Measurements from ENCODE around the gene FARS2. TPM values are rescaled to one million over a fixed set of nuclear protein-coding genes. Genes with fewer than 3 reads are reported as not detected.

Gene FARS2
- total RNA-seq, 1 donor from 2014 or later: 20.1 TPM

GRCh38 chr6:5412663-5413062 is 151.3 kb downstream of the FARS2 start:
- intact Hi-C loops (cut with micrococcal nuclease): no loop called here

GRCh38 chr6:5416250-5416649 is 154.9 kb downstream of the FARS2 start:
- intact Hi-C loops (cut with micrococcal nuclease): no loop called here

GRCh38 chr6:5422321-5422915 is 161.1 kb downstream of the FARS2 start:
- intact Hi-C loops (cut with micrococcal nuclease): loop anchor here (1.0 to 5.0 kb wide), 3 partner anchors 585 to 1124 kb away; partner anchors contain the start of gene NRN1

GRCh38 chr6:5423251-5423650 is 161.9 kb downstream of the FARS2 start:
- intact Hi-C loops (cut with micrococcal nuclease): loop anchor here (2.0 to 5.0 kb wide), 2 partner anchors 584 to 1124 kb away; partner anchors contain the start of gene NRN1

- intact Hi-C loops (cut with micrococcal nuclease): loop anchor here (5.0 kb wide), 1 partner anchor 583 kb away; the partner anchor contains the start of gene NRN1
These were observed 163.4 kb downstream of the FARS2 start for GRCh38 chr6:5424726-5425125.

- intact Hi-C loops (cut with micrococcal nuclease): no loop called here
These were observed 164.0 kb downstream of the FARS2 start for GRCh38 chr6:5425267-5425666.

- intact Hi-C loops (cut with micrococcal nuclease): no loop called here
These were observed 164.5 kb downstream of the FARS2 start for GRCh38 chr6:5425797-5426196.

- intact Hi-C loops (cut with micrococcal nuclease): no loop called here
These were observed 166.3 kb downstream of the FARS2 start for GRCh38 chr6:5427586-5427985.

GRCh38 chr6:5433324-5433723 is 172.0 kb downstream of the FARS2 start:
- intact Hi-C loops (cut with micrococcal nuclease): no loop called here

- intact Hi-C loops (cut with micrococcal nuclease): no loop called here
These were observed 174.1 kb downstream of the FARS2 start for GRCh38 chr6:5435449-5435848.

GRCh38 chr6:5438922-5439584 is 177.7 kb downstream of the FARS2 start:
- intact Hi-C loops (cut with micrococcal nuclease): no loop called here

GRCh38 chr6:5439749-5440148 is 178.4 kb downstream of the FARS2 start:
- intact Hi-C loops (cut with micrococcal nuclease): no loop called here

- intact Hi-C loops (cut with micrococcal nuclease): no loop called here
These were observed 181.0 kb downstream of the FARS2 start for GRCh38 chr6:5442319-5442718.

- intact Hi-C loops (cut with micrococcal nuclease): no loop called here
These were observed 181.6 kb downstream of the FARS2 start for GRCh38 chr6:5442916-5443315.

GRCh38 chr6:5443491-5443890 is 182.2 kb downstream of the FARS2 start:
- intact Hi-C loops (cut with micrococcal nuclease): no loop called here

GRCh38 chr6:5446362-5447075 is 185.2 kb downstream of the FARS2 start:
- intact Hi-C loops (cut with micrococcal nuclease): no loop called here

- intact Hi-C loops (cut with micrococcal nuclease): no loop called here
These were observed 186.6 kb downstream of the FARS2 start for GRCh38 chr6:5447921-5448320.

- intact Hi-C loops (cut with micrococcal nuclease): no loop called here
These were observed 188.8 kb downstream of the FARS2 start for GRCh38 chr6:5450073-5450472.

- intact Hi-C loops (cut with micrococcal nuclease): no loop called here
These were observed 192.2 kb downstream of the FARS2 start for GRCh38 chr6:5453546-5453945.

- intact Hi-C loops (cut with micrococcal nuclease): no loop called here
These were observed 193.8 kb downstream of the FARS2 start for GRCh38 chr6:5455142-5455541.

GRCh38 chr6:5457041-5457440 is 195.7 kb downstream of the FARS2 start:
- intact Hi-C loops (cut with micrococcal nuclease): no loop called here

GRCh38 chr6:5457983-5458683 is 196.8 kb downstream of the FARS2 start:
- intact Hi-C loops (cut with micrococcal nuclease): no loop called here

All from T-helper 1 cell treated with Interleukin-12 subunit alpha and Interleukin-12 subunit beta and Interleukin-4 antibody, amounts not matched to agents 30 ng/mL and 1 ng/mL, for 36 hours (primary cell).